K562 (cell line): ENCODE results near the gene CNRIP1. TPM values are rescaled to one million over a fixed set of nuclear protein-coding genes. Genes with fewer than 3 reads are reported as not detected.
A peak's percentile ranks its signal among the peaks of the same experiment; 100 is the strongest.

Source experiments
- ATAC-seq: fragments of 200-7000 bp; cut with Tn5 transposase; 3 replicates; pipeline ENCODE4 v1.9.1; 2020; ENCODE audit warnings: moderate library complexity
- BruUV-seq: library from RNA; stranded (reverse); fragments of 400-500 nt; replicated peaks from 2 replicates; lab custom pipeline; 2021; lab: Mats Ljungman, UMichigan
- CTCF ChIA-PET: fragments of 300-600 bp; formaldehyde crosslinking; extraction: SDS; loops from one replicate; lab custom pipeline; 2021; ENCODE audit warnings: low intra/inter-chr PET ratio; lab: Yijun Ruan, JAX
- POLR2A ChIA-PET: fragments of 300-600, 350-650 bp; sonication (Branson Sonifier 250); formaldehyde crosslinking; extraction: SDS; loops from one replicate; lab custom pipeline; 2021; ENCODE audit warnings: antibody characterized with exemption, inconsistent platforms; lab: Yijun Ruan, JAX
- DNase-seq, 4 experiments: peaks; one replicate each; pipeline versions ENCODE4 v3.0.0 to v3.0.0-alpha.2; 2011 to 2018; ENCODE audit warnings: low spot score in 3 of 4, mixed read lengths in 3 of 4; ENCODE audit errors: extremely low read depth in 1 of 4
- FAIRE-seq: peaks from 2 replicates; lab custom pipeline; 2011; peaks lifted over from hg19 to GRCh38; lab: Jason Lieb, UNC
- H2AFZ ChIP-seq: 2 replicates; pipeline ENCODE4 v1.6.0; 2011; ENCODE audit warnings: low read depth, low read length, control low read depth, inconsistent platforms
- H3K27ac ChIP-seq: fragments of 200-600 bp; 3 replicates; pipeline ENCODE4 v1.8.0; 2011; ENCODE audit warnings: low read depth, mild to moderate bottlenecking, control low read depth, inconsistent platforms, low read length, moderate library complexity, mixed read lengths; ENCODE audit errors: extremely low read depth
- H3K27me3 ChIP-seq, 2 experiments: fragments of 300-600 bp in 1 of 2; 2 replicates in 1 of 2; 3 replicates in 1 of 2; pipeline versions ENCODE4 v1.6.0 to v1.8.0; 2011; ENCODE audit warnings: inconsistent platforms in 2 of 2, low read length in 2 of 2, mild to moderate bottlenecking in 1 of 2, mixed read lengths in 1 of 2, moderate library complexity in 1 of 2; ENCODE audit not compliant: control insufficient read depth in 2 of 2, insufficient read depth in 2 of 2
- H3K36me3 ChIP-seq: fragments of 300-600 bp; 3 replicates; pipeline ENCODE4 v1.8.0; 2011; ENCODE audit warnings: mild to moderate bottlenecking, low read length, inconsistent platforms; ENCODE audit not compliant: control insufficient read depth, insufficient read depth
- H3K4me1 ChIP-seq, 2 experiments: fragments of 200-600 bp in 1 of 2; replicated peaks in 1 of 2; 2 replicates in 1 of 2; 3 replicates in 1 of 2; pipeline versions ENCODE4 v1.5.1 to v1.8.0; 2011; ENCODE audit warnings: inconsistent platforms in 2 of 2, low read length in 2 of 2, mild to moderate bottlenecking in 1 of 2, mixed read lengths in 1 of 2, moderate library complexity in 1 of 2; ENCODE audit not compliant: control insufficient read depth in 2 of 2, insufficient read depth in 2 of 2
- H3K4me2 ChIP-seq: 2 replicates; pipeline ENCODE4 v1.6.1; 2011; ENCODE audit warnings: low read length, control low read depth, inconsistent platforms, mixed read lengths; ENCODE audit not compliant: insufficient read depth
- H3K4me3 ChIP-seq: fragments of 200-600 bp; sonication (generic), shearing (Covaris generic); 2 replicates; pipeline ENCODE4 v1.5.1; 2016; ENCODE audit warnings: control low read depth, inconsistent platforms
- H3K79me2 ChIP-seq: fragments of 200-600 bp; 3 replicates; pipeline ENCODE4 v1.8.0; 2011; ENCODE audit warnings: low read length, inconsistent platforms; ENCODE audit not compliant: control insufficient read depth, insufficient read depth
- H3K9ac ChIP-seq, 2 experiments: 2 replicates each; pipeline versions ENCODE4 v1.6.0 to v1.6.1; 2011; ENCODE audit warnings: low read depth in 2 of 2, low read length in 2 of 2, control low read depth in 1 of 2, inconsistent platforms in 1 of 2, mild to moderate bottlenecking in 1 of 2, mixed read lengths in 1 of 2; ENCODE audit not compliant: insufficient read depth in 1 of 2
- H3K9me1 ChIP-seq: one replicate; pipeline ENCODE4 v1.6.0; 2011; ENCODE audit warnings: inconsistent platforms, mild to moderate bottlenecking, low read length, moderate library complexity; ENCODE audit not compliant: control insufficient read depth, insufficient read depth
- H3K9me3 ChIP-seq: replicated peaks from 2 replicates; pipeline ENCODE4 v1.5.1; 2011; ENCODE audit warnings: low read depth, low read length, inconsistent platforms; ENCODE audit not compliant: control insufficient read depth, insufficient read depth
- H4K20me1 ChIP-seq: replicated peaks from 2 replicates; pipeline ENCODE4 v1.6.1; 2011; ENCODE audit warnings: low read length, inconsistent platforms, mixed read lengths; ENCODE audit not compliant: control insufficient read depth, insufficient read depth
- COPS2 ChIP-seq: fragments of 450-650 bp; conservative IDR thresholded peaks from 2 replicates; pipeline ENCODE4 v1.6.1; 2016; ENCODE audit warnings: mild to moderate bottlenecking, moderate library complexity
- FOSL1 ChIP-seq: fragments of 200-800 bp; sonication (Bioruptor generic); conservative IDR thresholded peaks from 2 replicates; pipeline ENCODE4 v1.6.1; 2016; ENCODE audit warnings: missing genetic modification characterization, missing compliant biosample characterization
- GATAD2A ChIP-seq: fragments of 450-650 bp; IDR thresholded peaks from 2 replicates; pipeline ENCODE4 v1.6.1; 2017
- ILF3 ChIP-seq: fragments of 450-650 bp; IDR thresholded peaks from 2 replicates; pipeline ENCODE4 v1.6.1; 2018; ENCODE audit warnings: antibody characterized with exemption, mild to moderate bottlenecking, moderate library complexity, borderline replicate concordance
- KAT2B ChIP-seq: IDR thresholded peaks from one replicate; pipeline ENCODE4 v1.6.1; 2012; ENCODE audit warnings: low read depth, mild to moderate bottlenecking, control low read depth, inconsistent platforms, low read length, moderate library complexity
- MECOM ChIP-seq: fragments of 250-450 bp; sonication (Bioruptor Pico); IDR thresholded peaks from 2 replicates; pipeline ENCODE4 v1.8.0; 2022; ENCODE audit warnings: inconsistent platforms
- MTF1 ChIP-seq: fragments of 250-450 bp; sonication (Bioruptor Pico); IDR thresholded peaks from 2 replicates; pipeline ENCODE4 v1.9.0; 2021; ENCODE audit warnings: moderate library complexity, mild to moderate bottlenecking, inconsistent platforms, borderline replicate concordance
- NR2F6 ChIP-seq: fragments of 450-650 bp; formaldehyde crosslinking; IDR thresholded peaks from 2 replicates; pipeline ENCODE4 v1.4.0; 2020; ENCODE audit warnings: mild to moderate bottlenecking
- PHB ChIP-seq: fragments of 250-450 bp; sonication (Bioruptor Pico); IDR thresholded peaks from 2 replicates; pipeline ENCODE4 v1.5.0; 2021
- SMAD4 ChIP-seq: fragments of 250-450 bp; sonication (Bioruptor Pico); conservative IDR thresholded peaks from 2 replicates; pipeline ENCODE4 v1.8.0; 2021; ENCODE audit warnings: inconsistent platforms, mild to moderate bottlenecking, moderate library complexity
- SNRNP70 ChIP-seq: fragments of 200-400 bp; formaldehyde crosslinking; optimal IDR thresholded peaks from 2 replicates; pipeline ENCODE3; 2017; ENCODE audit warnings: low read depth, low read length
- ZBTB9 ChIP-seq: fragments of 450-650 bp; formaldehyde crosslinking; IDR thresholded peaks from 2 replicates; pipeline ENCODE4 v1.4.0; 2020; ENCODE audit warnings: mild to moderate bottlenecking, moderate library complexity
- ZEB2 ChIP-seq: fragments of 450-650 bp; IDR thresholded peaks from 2 replicates; pipeline ENCODE4 v1.6.1; 2016
- ZNF133 ChIP-seq: fragments of 250-450 bp; sonication (Bioruptor Pico); IDR thresholded peaks from 2 replicates; pipeline ENCODE4 v1.4.0; 2020; ENCODE audit warnings: mild to moderate bottlenecking
- ZNF224 ChIP-seq: sonication (generic); formaldehyde crosslinking; IDR thresholded peaks from 2 replicates; pipeline ENCODE4 v1.8.0; 2022; ENCODE audit warnings: mild to moderate bottlenecking, missing genetic modification reagents
- ZNF253 ChIP-seq: fragments of 250-450 bp; sonication (Bioruptor Pico); conservative IDR thresholded peaks from 2 replicates; pipeline ENCODE4 v1.6.1; 2021; ENCODE audit warnings: mild to moderate bottlenecking
- ZNF280A ChIP-seq: fragments of 450-650 bp; IDR thresholded peaks from 2 replicates; pipeline ENCODE4 v1.6.1; 2018; ENCODE audit warnings: mild to moderate bottlenecking, low read depth; ENCODE audit not compliant: partially characterized antibody
- ZNF512 ChIP-seq: IDR thresholded peaks from 2 replicates; pipeline ENCODE4 v1.6.1; 2016; ENCODE audit warnings: missing genetic modification characterization, missing compliant biosample characterization
- ZNF695 ChIP-seq: fragments of 450-650 bp; formaldehyde crosslinking; IDR thresholded peaks from 2 replicates; pipeline ENCODE4 v1.4.0; 2020; ENCODE audit warnings: mild to moderate bottlenecking, moderate library complexity
- WGBS: fragments of 100-300 bp; shearing (Covaris generic); methylation state at CpG from one replicate; pipeline ENCODE4 v1.1.6; 2016; ENCODE audit warnings: low coverage, mixed read lengths; ENCODE audit not compliant: insufficient coverage; ENCODE audit errors: missing lambda C conversion rate; 5-methylcytosine and 5-hydroxymethylcytosine counted together
- in situ Hi-C: fragments of 300-500 bp; cut with MboI; formaldehyde crosslinking; loops from 4 replicates; pipeline ENCODE4 v1.15.0; 2018; ENCODE audit warnings: inconsistent platforms, mixed read lengths
- intact Hi-C: fragments of 100-400 bp; cut with micrococcal nuclease; formaldehyde crosslinking; loops from 2 replicates; pipeline ENCODE4 v1.14.2; 2022
- polyA plus RNA-seq, 8 experiments: library from polyadenylated mRNA; depleted of rRNA in 4 of 8; stranded (reverse) in 5 of 8; unstranded in 3 of 8; fragments of >200 nt; fragmentation: Nextera tagmentation in 2 of 8; fragmentation: Illumina TruSeq in 1 of 8; extraction: Ambion mirVana in 2 of 8; extraction: Trizol in 1 of 8; gene quantifications; 2 replicates each; pipeline versions ENCODE4 v1.2.1 to v1.2.3, GENCODE V29; 2011 to 2014; ENCODE audit warnings: inconsistent platforms in 1 of 8, missing spikeins in 1 of 8
- total RNA-seq, 7 experiments: library from RNA; depleted of rRNA in 6 of 7; stranded (reverse); fragments of >200 nt in 6 of 7; fragmentation: Illumina TruSeq in 2 of 7; extraction: Trizol in 2 of 7; gene quantifications; 2 replicates each; pipeline versions ENCODE4 v1.2.1 to v1.2.3, GENCODE V29; 2011 to 2021; ENCODE audit warnings: low replicate concordance in 1 of 7

The CNRIP1 gene
- total and polyA plus RNA-seq, 9 of the 15 experiments (the other 6 are each of a cell fraction or from before 2014, with no cell fraction given) = 0.59 to 2.1 (median 1.5) TPM

GRCh38 chr2:68291314-68291713 is 28.4 kb downstream of the CNRIP1 start:
- POLR2A ChIA-PET = interaction anchor here (0.6 to 1.1 kb wide), 3 partner anchors 13 to 273 kb away, joined by 3 to 5 read pairs (median 3); no protein-coding TSS in a partner anchor
- no peak overlapping the region for H3K27ac ChIP-seq
- CTCF ChIA-PET = interaction anchor here (0.6 to 2.6 kb wide), 2 partner anchors 169 to 1013 kb away, joined by 3 to 23 read pairs; no protein-coding TSS in a partner anchor
- H4K20me1 ChIP-seq = no peaks in the 10 kb centered on the region
- ATAC-seq (peak; percentile 14; the same call in 1 of the 3 replicates), DNase-seq (peak in 1 of 4 experiments; percentile 70), FAIRE-seq (no peak)
- H2AFZ ChIP-seq = peak overlapping the region; percentile 54; the same call in 1 of the 2 replicates
- no peaks in the 10 kb centered on the region for H3K36me3 ChIP-seq
- H3K9me3 ChIP-seq = no peaks in the 10 kb centered on the region
- BruUV-seq = no TSS peak
- H3K4me3 ChIP-seq = no peak overlapping the region
- H3K27me3 ChIP-seq = no peaks in the 10 kb centered on the region
- peaks cover 14 to 34% of the 10 kb centered on the region in 2 experiments for H3K4me1 ChIP-seq
- 9% methylated on average over 6 of the region's 6 CpGs for WGBS
- peak overlapping the region in 1 of 2 experiments; percentile 3; a peak in 1 of 4 replicates for H3K9ac ChIP-seq
- H3K4me2 ChIP-seq = no peak overlapping the region; the same call in 1 of the 2 replicates
- no peaks in the 10 kb centered on the region for H3K79me2 ChIP-seq
- no peaks in the 10 kb centered on the region for H3K9me1 ChIP-seq
- intact Hi-C loops = loop anchor here (5.0 kb wide), 1 partner anchor 151 kb away; no protein-coding TSS in a partner anchor
- in situ Hi-C loops = no loop called here
- peak; percentile 94 for TF ChIP-seq ZEB2
- TF ChIP-seq KAT2B = no peak
- TF ChIP-seq ILF3 = no peak
- TF ChIP-seq ZNF133 (CRISPR knock-in tag) = no peak
- TF ChIP-seq ZNF224 (CRISPR knock-in tag) = no peak
- TF ChIP-seq GATAD2A = no peak
- no peak for TF ChIP-seq ZNF280A
- TF ChIP-seq ZNF253 (CRISPR knock-in tag) = no peak
- TF ChIP-seq ZBTB9 (CRISPR knock-in tag) = no peak
- no peak for TF ChIP-seq NR2F6 (CRISPR knock-in tag)
- TF ChIP-seq PHB = no peak
- TF ChIP-seq MECOM (CRISPR knock-in tag) = peak; percentile 85; the same call in 1 of the 2 replicates
- TF ChIP-seq SNRNP70 = no peak
- TF ChIP-seq ZNF695 (CRISPR knock-in tag) = no peak
- 0 out of 2 replicates have a peak, but pooled peaks have one; percentile 26 for TF ChIP-seq FOSL1 (tag)
- TF ChIP-seq ZNF512 = no peak
- no peak for TF ChIP-seq COPS2
- no peak for TF ChIP-seq SMAD4
- no peak for TF ChIP-seq MTF1 (CRISPR knock-in tag)
